ENCODE results near the gene BUB3. TPM values are rescaled to one million over a fixed set of nuclear protein-coding genes. Genes with fewer than 3 reads are reported as not detected.

The BUB3 gene
- total and polyA plus RNA-seq, 2 of the 13 experiments (the other 11 are each of a cell fraction or from before 2014, with no cell fraction given), result 174 to 188 TPM

DNA sequence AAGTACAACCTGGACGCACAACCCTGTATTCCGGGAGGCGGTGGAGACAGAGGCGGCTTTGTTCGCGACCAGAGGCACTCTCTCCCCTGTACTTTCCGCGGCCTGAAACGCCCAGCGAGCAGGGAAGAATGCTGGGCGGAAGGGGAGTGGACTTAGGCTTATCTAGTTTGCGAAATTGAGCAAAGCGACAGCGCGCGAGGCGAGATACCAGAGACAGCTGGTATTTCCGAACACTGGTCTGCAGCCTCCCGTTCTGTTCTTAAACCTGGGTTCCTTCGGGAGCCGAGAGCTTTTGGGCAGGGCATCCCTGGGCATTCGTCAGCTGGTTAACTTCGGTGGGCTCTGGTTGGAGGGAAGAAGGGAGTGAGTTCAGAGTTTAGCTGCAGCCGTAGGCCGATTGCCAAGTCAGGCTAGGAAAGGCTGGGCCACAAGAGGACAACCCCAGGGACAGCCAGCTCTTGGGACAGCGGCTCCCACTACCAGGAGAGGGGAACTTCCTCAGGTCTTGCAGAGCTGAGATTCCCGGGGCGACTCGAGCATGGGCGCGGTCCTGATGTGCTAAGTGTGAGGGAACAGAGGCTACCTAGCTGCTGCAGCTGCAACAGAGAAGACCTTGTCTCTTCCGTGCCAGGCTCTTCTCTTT is 14.6 kb upstream of the BUB3 start (continued):
- TF ChIP-seq, protein P1, sequence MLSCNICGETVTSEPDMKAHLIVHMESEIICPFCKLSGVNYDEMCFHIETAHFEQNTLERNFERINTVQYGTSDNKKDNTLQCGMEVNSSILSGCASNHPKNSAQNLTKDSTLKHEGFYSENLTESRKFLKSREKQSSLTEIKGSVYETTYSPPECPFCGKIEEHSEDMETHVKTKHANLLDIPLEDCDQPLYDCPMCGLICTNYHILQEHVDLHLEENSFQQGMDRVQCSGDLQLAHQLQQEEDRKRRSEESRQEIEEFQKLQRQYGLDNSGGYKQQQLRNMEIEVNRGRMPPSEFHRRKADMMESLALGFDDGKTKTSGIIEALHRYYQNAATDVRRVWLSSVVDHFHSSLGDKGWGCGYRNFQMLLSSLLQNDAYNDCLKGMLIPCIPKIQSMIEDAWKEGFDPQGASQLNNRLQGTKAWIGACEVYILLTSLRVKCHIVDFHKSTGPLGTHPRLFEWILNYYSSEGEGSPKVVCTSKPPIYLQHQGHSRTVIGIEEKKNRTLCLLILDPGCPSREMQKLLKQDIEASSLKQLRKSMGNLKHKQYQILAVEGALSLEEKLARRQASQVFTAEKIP (CRISPR knock-in tag; IDR thresholded peaks at IDR 0.05; ENCODE audit: borderline replicate concordance), result no peak
- TF ChIP-seq ZNF713 (CRISPR knock-in tag; IDR thresholded peaks at IDR 0.05), result no peak
- peak; percentile 69 for TF ChIP-seq MED1 (CRISPR knock-in tag; IDR thresholded peaks at IDR 0.05)
- peak; percentile 85 for TF ChIP-seq EED (CRISPR knock-in tag; IDR thresholded peaks at IDR 0.05)
- TF ChIP-seq, protein P2, sequence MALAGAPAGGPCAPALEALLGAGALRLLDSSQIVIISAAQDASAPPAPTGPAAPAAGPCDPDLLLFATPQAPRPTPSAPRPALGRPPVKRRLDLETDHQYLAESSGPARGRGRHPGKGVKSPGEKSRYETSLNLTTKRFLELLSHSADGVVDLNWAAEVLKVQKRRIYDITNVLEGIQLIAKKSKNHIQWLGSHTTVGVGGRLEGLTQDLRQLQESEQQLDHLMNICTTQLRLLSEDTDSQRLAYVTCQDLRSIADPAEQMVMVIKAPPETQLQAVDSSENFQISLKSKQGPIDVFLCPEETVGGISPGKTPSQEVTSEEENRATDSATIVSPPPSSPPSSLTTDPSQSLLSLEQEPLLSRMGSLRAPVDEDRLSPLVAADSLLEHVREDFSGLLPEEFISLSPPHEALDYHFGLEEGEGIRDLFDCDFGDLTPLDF (CRISPR knock-in tag; IDR thresholded peaks at IDR 0.05), result no peak
- TF ChIP-seq TOE1 (CRISPR knock-in tag; IDR thresholded peaks at IDR 0.05), result no peak
- TF ChIP-seq MYNN (CRISPR knock-in tag; IDR thresholded peaks at IDR 0.05; ENCODE audit: low read depth), result 0 out of 2 replicates have a peak, but pooled peaks have one; percentile 57
- no peak for TF ChIP-seq TEAD2 (CRISPR knock-in tag; IDR thresholded peaks at IDR 0.05)
- TF ChIP-seq RELA (CRISPR knock-in tag; IDR thresholded peaks at IDR 0.05), result 0 out of 2 replicates have a peak, but pooled peaks have one; percentile 20
- TF ChIP-seq MAZ (IDR thresholded peaks at IDR 0.05; ENCODE audit: borderline replicate concordance, low read depth, low read length), result no peak
- 0 out of 2 replicates have a peak, but pooled peaks have one; percentile 42 for TF ChIP-seq MAZ (CRISPR knock-in tag; IDR thresholded peaks at IDR 0.05; ENCODE audit: low read depth)
- no peak for TF ChIP-seq ZNF333 (CRISPR knock-in tag; IDR thresholded peaks at IDR 0.05; ENCODE audit: borderline replicate concordance)
- TF ChIP-seq TARDBP (CRISPR knock-in tag; IDR thresholded peaks at IDR 0.05), result peak; percentile 95
- TF ChIP-seq ELF1 (CRISPR knock-in tag; IDR thresholded peaks at IDR 0.05), result peak; percentile 57; the same call in 1 of the 2 replicates
- TF ChIP-seq, protein P3, sequence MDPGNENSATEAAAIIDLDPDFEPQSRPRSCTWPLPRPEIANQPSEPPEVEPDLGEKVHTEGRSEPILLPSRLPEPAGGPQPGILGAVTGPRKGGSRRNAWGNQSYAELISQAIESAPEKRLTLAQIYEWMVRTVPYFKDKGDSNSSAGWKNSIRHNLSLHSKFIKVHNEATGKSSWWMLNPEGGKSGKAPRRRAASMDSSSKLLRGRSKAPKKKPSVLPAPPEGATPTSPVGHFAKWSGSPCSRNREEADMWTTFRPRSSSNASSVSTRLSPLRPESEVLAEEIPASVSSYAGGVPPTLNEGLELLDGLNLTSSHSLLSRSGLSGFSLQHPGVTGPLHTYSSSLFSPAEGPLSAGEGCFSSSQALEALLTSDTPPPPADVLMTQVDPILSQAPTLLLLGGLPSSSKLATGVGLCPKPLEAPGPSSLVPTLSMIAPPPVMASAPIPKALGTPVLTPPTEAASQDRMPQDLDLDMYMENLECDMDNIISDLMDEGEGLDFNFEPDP (CRISPR knock-in tag; conservative IDR thresholded peaks at IDR 0.05), result no peak
- TF ChIP-seq, protein P4, sequence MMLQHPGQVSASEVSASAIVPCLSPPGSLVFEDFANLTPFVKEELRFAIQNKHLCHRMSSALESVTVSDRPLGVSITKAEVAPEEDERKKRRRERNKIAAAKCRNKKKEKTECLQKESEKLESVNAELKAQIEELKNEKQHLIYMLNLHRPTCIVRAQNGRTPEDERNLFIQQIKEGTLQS (CRISPR knock-in tag; IDR thresholded peaks at IDR 0.05), result 0 out of 2 replicates have a peak, but pooled peaks have one; percentile 24
- TF ChIP-seq, protein P5, sequence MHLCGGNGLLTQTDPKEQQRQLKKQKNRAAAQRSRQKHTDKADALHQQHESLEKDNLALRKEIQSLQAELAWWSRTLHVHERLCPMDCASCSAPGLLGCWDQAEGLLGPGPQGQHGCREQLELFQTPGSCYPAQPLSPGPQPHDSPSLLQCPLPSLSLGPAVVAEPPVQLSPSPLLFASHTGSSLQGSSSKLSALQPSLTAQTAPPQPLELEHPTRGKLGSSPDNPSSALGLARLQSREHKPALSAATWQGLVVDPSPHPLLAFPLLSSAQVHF (CRISPR knock-in tag; IDR thresholded peaks at IDR 0.05), result no peak
- TF ChIP-seq, protein P6, sequence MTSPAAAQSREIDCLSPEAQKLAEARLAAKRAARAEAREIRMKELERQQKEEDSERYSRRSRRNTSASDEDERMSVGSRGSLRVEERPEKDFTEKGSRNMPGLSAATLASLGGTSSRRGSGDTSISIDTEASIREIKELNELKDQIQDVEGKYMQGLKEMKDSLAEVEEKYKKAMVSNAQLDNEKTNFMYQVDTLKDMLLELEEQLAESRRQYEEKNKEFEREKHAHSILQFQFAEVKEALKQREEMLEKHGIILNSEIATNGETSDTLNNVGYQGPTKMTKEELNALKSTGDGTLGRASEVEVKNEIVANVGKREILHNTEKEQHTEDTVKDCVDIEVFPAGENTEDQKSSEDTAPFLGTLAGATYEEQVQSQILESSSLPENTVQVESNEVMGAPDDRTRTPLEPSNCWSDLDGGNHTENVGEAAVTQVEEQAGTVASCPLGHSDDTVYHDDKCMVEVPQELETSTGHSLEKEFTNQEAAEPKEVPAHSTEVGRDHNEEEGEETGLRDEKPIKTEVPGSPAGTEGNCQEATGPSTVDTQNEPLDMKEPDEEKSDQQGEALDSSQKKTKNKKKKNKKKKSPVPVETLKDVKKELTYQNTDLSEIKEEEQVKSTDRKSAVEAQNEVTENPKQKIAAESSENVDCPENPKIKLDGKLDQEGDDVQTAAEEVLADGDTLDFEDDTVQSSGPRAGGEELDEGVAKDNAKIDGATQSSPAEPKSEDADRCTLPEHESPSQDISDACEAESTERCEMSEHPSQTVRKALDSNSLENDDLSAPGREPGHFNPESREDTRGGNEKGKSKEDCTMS (CRISPR knock-in tag; conservative IDR thresholded peaks at IDR 0.05), result no peak
- no peak for TF ChIP-seq ZNF556 (CRISPR knock-in tag; IDR thresholded peaks at IDR 0.05; ENCODE audit: borderline replicate concordance)
- no peak for TF ChIP-seq ZMYM2 (CRISPR knock-in tag; IDR thresholded peaks at IDR 0.05)
- no peak for TF ChIP-seq KLF15 (CRISPR knock-in tag; IDR thresholded peaks at IDR 0.05; ENCODE audit: borderline replicate concordance)
- TF ChIP-seq IRF2 (CRISPR knock-in tag; IDR thresholded peaks at IDR 0.05), result 0 out of 2 replicates have a peak, but pooled peaks have one; percentile 37

All from HepG2 (cell line).